H9 (cell line): Measurements from ENCODE around the gene NMRAL1. TPM values are rescaled to one million over a fixed set of nuclear protein-coding genes. Genes with fewer than 3 reads are reported as not detected.

ENCODE experiments used
- DNase-seq: peaks from one replicate; pipeline ENCODE4 v3.0.0-alpha.2; 2017
- H2AFZ ChIP-seq: one replicate; pipeline ENCODE4 v1.6.1; 2013; ENCODE audit warnings: mild to moderate bottlenecking, low read length, control low read depth, moderate library complexity
- H2AK5ac ChIP-seq: 2 replicates; pipeline ENCODE4 v1.6.1; 2013; ENCODE audit warnings: low read length, control low read depth, mixed read lengths; ENCODE audit not compliant: insufficient read length
- H2BK120ac ChIP-seq: one replicate; pipeline ENCODE4 v1.6.1; 2013; ENCODE audit warnings: low read depth, mild to moderate bottlenecking, low read length, control low read depth, inconsistent platforms; ENCODE audit not compliant: poor library complexity, severe bottlenecking
- H2BK12ac ChIP-seq: 2 replicates; pipeline ENCODE4 v1.6.1; 2013; ENCODE audit warnings: low read length, control low read depth, mixed read lengths, low read depth; ENCODE audit not compliant: insufficient read length
- H2BK15ac ChIP-seq: 2 replicates; pipeline ENCODE4 v1.6.1; 2013; ENCODE audit warnings: low read depth, low read length, control low read depth
- H2BK20ac ChIP-seq: one replicate; pipeline ENCODE4 v1.6.1; 2013; ENCODE audit warnings: low read depth, mild to moderate bottlenecking, low read length, control low read depth, inconsistent platforms; ENCODE audit not compliant: poor library complexity, severe bottlenecking
- H2BK5ac ChIP-seq: 2 replicates; pipeline ENCODE4 v1.6.1; 2013; ENCODE audit warnings: low read length, control low read depth, mixed read lengths; ENCODE audit not compliant: insufficient read length
- H3K14ac ChIP-seq: 2 replicates; pipeline ENCODE4 v1.6.1; 2013; ENCODE audit warnings: low read length, control low read depth; ENCODE audit not compliant: insufficient read depth
- H3K18ac ChIP-seq: 2 replicates; pipeline ENCODE4 v1.6.1; 2013; ENCODE audit warnings: low read depth, mild to moderate bottlenecking, mixed read lengths, low read length, control low read depth; ENCODE audit not compliant: insufficient read length
- H3K23ac ChIP-seq: 2 replicates; pipeline ENCODE4 v1.6.1; 2013; ENCODE audit warnings: low read length, control low read depth, mixed read lengths, low read depth; ENCODE audit not compliant: insufficient read length
- H3K23me2 ChIP-seq: 2 replicates; pipeline ENCODE4 v1.6.1; 2013; ENCODE audit warnings: low read depth, mild to moderate bottlenecking, mixed read lengths, low read length, control low read depth; ENCODE audit not compliant: insufficient read length, poor library complexity, severe bottlenecking
- H3K27ac ChIP-seq: 2 replicates; pipeline ENCODE4 v1.5.1; 2013; ENCODE audit warnings: low read length, control low read depth, mixed read lengths, low read depth; ENCODE audit not compliant: insufficient read length
- H3K27me3 ChIP-seq: 2 replicates; pipeline ENCODE4 v1.6.1; 2013; ENCODE audit warnings: low read length, control low read depth, inconsistent platforms; ENCODE audit not compliant: insufficient read depth
- H3K4ac ChIP-seq: 2 replicates; pipeline ENCODE4 v1.6.1; 2013; ENCODE audit warnings: low read depth, mild to moderate bottlenecking, control low read depth, inconsistent platforms, low read length, moderate library complexity
- H3K4me1 ChIP-seq: 2 replicates; pipeline ENCODE4 v1.6.1; 2013; ENCODE audit warnings: low read length, control low read depth, inconsistent platforms; ENCODE audit not compliant: insufficient read depth
- H3K4me2 ChIP-seq: 2 replicates; pipeline ENCODE4 v1.6.1; 2013; ENCODE audit warnings: low read length, control low read depth, mixed read lengths; ENCODE audit not compliant: insufficient read length, insufficient read depth
- H3K56ac ChIP-seq: 2 replicates; pipeline ENCODE4 v1.6.1; 2013; ENCODE audit warnings: low read depth, mild to moderate bottlenecking, mixed read lengths, low read length, control low read depth; ENCODE audit not compliant: insufficient read length
- H3K79me1 ChIP-seq: 2 replicates; pipeline ENCODE4 v1.6.1; 2013; ENCODE audit warnings: low read depth, mild to moderate bottlenecking, moderate library complexity, low read length, control low read depth, inconsistent platforms; ENCODE audit not compliant: insufficient read depth, poor library complexity, severe bottlenecking
- H3K79me2 ChIP-seq: 2 replicates; pipeline ENCODE4 v1.6.1; 2013; ENCODE audit warnings: low read length, control low read depth, inconsistent platforms; ENCODE audit not compliant: insufficient read depth
- H3K9ac ChIP-seq: 2 replicates; pipeline ENCODE4 v1.6.1; 2013; ENCODE audit warnings: low read length, control low read depth, mixed read lengths; ENCODE audit not compliant: insufficient read length; ENCODE audit errors: extremely low read depth
- H3K9me3 ChIP-seq: one replicate; pipeline ENCODE4 v1.6.1; 2013; ENCODE audit warnings: low read depth, low read length, inconsistent platforms; ENCODE audit not compliant: control insufficient read depth
- H3T11ph ChIP-seq: one replicate; pipeline ENCODE4 v1.6.1; 2013; ENCODE audit warnings: mild to moderate bottlenecking, low read length, control low read depth, inconsistent platforms
- H4K20me1 ChIP-seq: one replicate; pipeline ENCODE4 v1.6.1; 2013; ENCODE audit not compliant: control insufficient read depth, insufficient read length, insufficient read depth
- H4K5ac ChIP-seq: 2 replicates; pipeline ENCODE4 v1.6.1; 2013; ENCODE audit warnings: low read depth, mild to moderate bottlenecking, mixed read lengths, low read length, control low read depth; ENCODE audit not compliant: insufficient read length
- H4K8ac ChIP-seq: replicated peaks from 2 replicates; pipeline ENCODE4 v1.6.1; 2013; ENCODE audit warnings: low read length, control low read depth, mixed read lengths, low read depth; ENCODE audit not compliant: insufficient read length
- H4K91ac ChIP-seq: 2 replicates; pipeline ENCODE4 v1.6.1; 2013; ENCODE audit warnings: low read depth, mild to moderate bottlenecking, moderate library complexity, mixed read lengths, low read length, control low read depth; ENCODE audit not compliant: insufficient read length
- H3K27ac Mint-ChIP-seq, 3 experiments: 2 replicates in 2 of 3; 3 replicates in 1 of 3; pipeline ENCODE4 v1.8.0; 2020 to 2021; ENCODE audit warnings: mixed read lengths in 3 of 3, mild to moderate bottlenecking in 1 of 3, moderate library complexity in 1 of 3
- H3K27me3 Mint-ChIP-seq: 2 replicates; pipeline ENCODE4 v1.8.0; 2021; ENCODE audit warnings: low read depth, mild to moderate bottlenecking, moderate library complexity, mixed read lengths
- H3K36me3 Mint-ChIP-seq, 3 experiments: 2 replicates in 2 of 3; 3 replicates in 1 of 3; pipeline ENCODE4 v1.8.0; 2020 to 2021; ENCODE audit warnings: low read depth in 3 of 3, mixed read lengths in 3 of 3; ENCODE audit not compliant: insufficient read depth in 1 of 3
- H3K4me1 Mint-ChIP-seq, 2 experiments: 2 replicates each; pipeline ENCODE4 v1.8.0; 2020; ENCODE audit warnings: mixed read lengths in 2 of 2
- H3K4me3 Mint-ChIP-seq, 2 experiments: 2 replicates in 1 of 2; 3 replicates in 1 of 2; pipeline ENCODE4 v1.8.0; 2020 to 2021; ENCODE audit warnings: mild to moderate bottlenecking in 2 of 2, mixed read lengths in 2 of 2, moderate library complexity in 1 of 2
- H3K9me3 Mint-ChIP-seq, 2 experiments: 2 replicates in 1 of 2; 3 replicates in 1 of 2; pipeline ENCODE4 v1.8.0; 2020; ENCODE audit warnings: mild to moderate bottlenecking in 2 of 2, mixed read lengths in 2 of 2, moderate library complexity in 1 of 2
- WGBS: extraction: QIAGEN DNeasy Blood & Tissue Kit; methylation state at CpG from one replicate; pipeline ENCODE4 v1.1.7; 2013; ENCODE audit warnings: missing lambda C conversion rate, low lambda C conversion rate, mixed read lengths; ENCODE audit not compliant: insufficient read length; ENCODE audit errors: extremely low coverage; 5-methylcytosine and 5-hydroxymethylcytosine counted together
- total RNA-seq: library from RNA; stranded (reverse); gene quantifications from 2 replicates; pipeline ENCODE4 v1.2.1, GENCODE V29; 2021
- TF ChIP-seq, protein P1 (sequence below): fragments of 200-600 bp; sonication (generic); conservative IDR thresholded peaks from 3 replicates; pipeline ENCODE4 v1.8.0; 2021; ENCODE audit warnings: antibody characterized with exemption, mild to moderate bottlenecking

The NMRAL1 gene
- total RNA-seq, 1 experiment from 2014 or later = 78.9 TPM

- no peaks in the 10 kb centered on the region; a peak in 1 of 7 replicates for H3K36me3 Mint-ChIP-seq
- no peak overlapping the region for H2AK5ac ChIP-seq
- 0 out of 5 replicates have a peak, but pooled peaks cover 0 to 1% of the 10 kb centered on the region in 2 experiments for H3K9me3 Mint-ChIP-seq
Observed at GRCh38 chr16:4419402-4419959, 54.9 kb downstream of the NMRAL1 start.

More at GRCh38 chr16:4419402-4419959, 54.9 kb downstream of the NMRAL1 start:
- H3K56ac ChIP-seq = no peak overlapping the region
- H2BK5ac ChIP-seq = no peak overlapping the region
- H3K4me2 ChIP-seq = no peak overlapping the region
- no peak overlapping the region for H3K27ac ChIP-seq
- H3K27me3 ChIP-seq = no peaks in the 10 kb centered on the region
- H4K20me1 ChIP-seq = no peaks in the 10 kb centered on the region
- no peaks in the 10 kb centered on the region for H3K79me1 ChIP-seq
- no peak overlapping the region for H2BK15ac ChIP-seq
- H3K18ac ChIP-seq = no peak overlapping the region
- H3K4me1 Mint-ChIP-seq = peaks cover 9 to 12% of the 10 kb centered on the region in 2 experiments
- H4K91ac ChIP-seq = no peak overlapping the region
- peaks cover 9% of the 10 kb centered on the region for H3K27me3 Mint-ChIP-seq
- H2BK12ac ChIP-seq = no peak overlapping the region
- no peak overlapping the region for H2BK20ac ChIP-seq
- H3K4ac ChIP-seq = no peak overlapping the region
- DNase-seq = no peak
- H3K23ac ChIP-seq = no peak overlapping the region
- H4K8ac ChIP-seq = no peak overlapping the region
- no peaks in the 10 kb centered on the region for H3K79me2 ChIP-seq
- no peaks in the 10 kb centered on the region for H3K9me3 ChIP-seq
- TF ChIP-seq, protein P1, sequence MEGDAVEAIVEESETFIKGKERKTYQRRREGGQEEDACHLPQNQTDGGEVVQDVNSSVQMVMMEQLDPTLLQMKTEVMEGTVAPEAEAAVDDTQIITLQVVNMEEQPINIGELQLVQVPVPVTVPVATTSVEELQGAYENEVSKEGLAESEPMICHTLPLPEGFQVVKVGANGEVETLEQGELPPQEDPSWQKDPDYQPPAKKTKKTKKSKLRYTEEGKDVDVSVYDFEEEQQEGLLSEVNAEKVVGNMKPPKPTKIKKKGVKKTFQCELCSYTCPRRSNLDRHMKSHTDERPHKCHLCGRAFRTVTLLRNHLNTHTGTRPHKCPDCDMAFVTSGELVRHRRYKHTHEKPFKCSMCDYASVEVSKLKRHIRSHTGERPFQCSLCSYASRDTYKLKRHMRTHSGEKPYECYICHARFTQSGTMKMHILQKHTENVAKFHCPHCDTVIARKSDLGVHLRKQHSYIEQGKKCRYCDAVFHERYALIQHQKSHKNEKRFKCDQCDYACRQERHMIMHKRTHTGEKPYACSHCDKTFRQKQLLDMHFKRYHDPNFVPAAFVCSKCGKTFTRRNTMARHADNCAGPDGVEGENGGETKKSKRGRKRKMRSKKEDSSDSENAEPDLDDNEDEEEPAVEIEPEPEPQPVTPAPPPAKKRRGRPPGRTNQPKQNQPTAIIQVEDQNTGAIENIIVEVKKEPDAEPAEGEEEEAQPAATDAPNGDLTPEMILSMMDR = no peak
- WGBS = no CpG with 5 or more reads among the region's 7 CpGs
- no peak overlapping the region for H3T11ph ChIP-seq
- H3K9ac ChIP-seq = no peak overlapping the region
- H3K4me3 Mint-ChIP-seq = no peak overlapping the region
- H4K5ac ChIP-seq = no peak overlapping the region
- H2AFZ ChIP-seq = no peak overlapping the region
- H3K14ac ChIP-seq = no peak overlapping the region
- no peak overlapping the region for H3K27ac Mint-ChIP-seq
- H3K4me1 ChIP-seq = no peaks in the 10 kb centered on the region; the same call in 1 of the 2 replicates
- H2BK120ac ChIP-seq = no peak overlapping the region
- H3K23me2 ChIP-seq = no peaks in the 10 kb centered on the region
